ENCODE measurements around the gene KRTAP5-5.
"Not testable (repeated sequence)": the region's sequence is repeated elsewhere in the genome, so short reads cannot be mapped to it uniquely, and the experiment has no call there.

Gene KRTAP5-5

DNA sequence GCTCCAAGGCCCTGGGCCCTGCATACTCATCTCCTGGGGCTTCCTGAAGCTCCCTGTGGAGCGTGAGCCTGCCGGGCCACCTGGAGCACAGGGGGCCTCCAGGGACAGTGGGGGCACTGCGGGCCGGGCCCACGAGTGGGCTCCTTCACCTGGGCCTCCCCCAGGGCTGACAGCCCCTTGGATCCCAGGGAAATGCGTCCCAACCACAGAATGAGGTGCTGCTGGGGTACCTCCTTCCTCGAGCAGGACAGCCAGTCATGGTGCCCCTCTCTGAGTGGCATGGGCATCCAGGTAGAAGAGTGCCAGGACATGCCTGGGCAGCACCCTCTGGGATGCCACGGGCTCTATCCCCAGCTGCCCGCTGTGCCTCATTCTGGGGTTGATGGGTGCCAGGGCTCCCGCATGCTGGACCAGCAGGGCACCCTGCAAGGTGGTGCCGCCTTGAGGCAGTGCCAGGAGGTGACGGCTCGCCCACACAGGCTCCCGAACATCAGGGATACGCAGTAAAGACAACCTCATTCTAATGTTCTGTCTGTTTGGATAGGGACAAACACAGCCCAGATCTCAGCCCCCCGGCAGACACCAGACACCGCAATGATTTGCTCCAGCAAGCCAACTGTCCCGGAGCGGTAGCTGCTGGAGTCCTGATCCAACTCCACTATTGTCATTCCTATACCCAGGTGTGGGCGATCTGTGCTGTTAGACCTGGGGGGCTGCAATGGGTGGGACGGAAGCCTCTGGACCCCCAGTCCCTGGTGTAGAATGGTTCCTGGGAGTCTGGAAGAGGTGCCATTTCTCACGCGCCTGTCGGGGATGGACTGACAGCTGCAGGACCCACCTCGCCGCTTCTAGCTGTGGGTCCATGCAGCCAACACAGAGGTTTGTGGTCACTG, 25.8 kb downstream of the KRTAP5-5 start:
- DNase-seq (ENCODE audit: low read depth, low spot score): no peak

DNA sequence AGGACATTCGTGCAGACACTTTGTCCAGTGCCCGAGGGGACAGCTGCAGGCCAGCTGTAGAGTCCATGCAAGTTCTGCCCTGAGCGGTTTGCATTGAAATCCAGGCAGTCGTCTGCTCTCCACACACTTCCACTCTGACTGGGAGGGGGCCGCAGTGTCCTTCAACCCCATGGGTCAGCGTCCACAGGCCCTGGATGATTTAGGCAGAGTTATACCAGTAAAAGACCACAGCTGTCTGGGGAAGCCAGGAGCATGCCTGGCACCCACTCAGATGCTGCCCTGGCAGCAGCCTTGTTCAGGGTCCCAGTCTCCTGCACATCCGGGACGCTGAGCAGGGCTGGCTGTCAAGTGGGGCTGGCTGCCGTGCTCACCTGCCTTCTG, 26.5 kb downstream of the KRTAP5-5 start:
- no peak for DNase-seq (ENCODE audit: low read depth, low spot score)

DNA sequence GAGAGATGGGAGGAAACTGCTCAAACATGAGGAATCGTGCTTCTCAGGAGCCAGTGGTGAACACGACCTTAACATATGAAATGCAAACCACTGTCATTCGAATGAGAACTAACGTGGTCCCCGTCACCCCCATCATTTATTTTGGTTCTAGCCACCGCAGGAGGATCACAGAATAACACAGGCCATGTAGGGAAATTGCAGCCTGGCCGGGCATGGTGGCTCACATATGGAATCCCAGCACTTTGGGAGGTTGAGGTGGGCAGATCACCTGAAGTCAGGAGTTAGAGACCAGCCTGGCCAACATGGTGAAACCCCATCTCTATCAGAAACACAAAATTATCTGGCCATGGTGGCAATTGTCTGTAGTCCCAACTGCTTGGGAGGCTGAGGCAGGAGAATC, 27.1 kb downstream of the KRTAP5-5 start:
- DNase-seq (ENCODE audit: low read depth, low spot score): no peak

DNA sequence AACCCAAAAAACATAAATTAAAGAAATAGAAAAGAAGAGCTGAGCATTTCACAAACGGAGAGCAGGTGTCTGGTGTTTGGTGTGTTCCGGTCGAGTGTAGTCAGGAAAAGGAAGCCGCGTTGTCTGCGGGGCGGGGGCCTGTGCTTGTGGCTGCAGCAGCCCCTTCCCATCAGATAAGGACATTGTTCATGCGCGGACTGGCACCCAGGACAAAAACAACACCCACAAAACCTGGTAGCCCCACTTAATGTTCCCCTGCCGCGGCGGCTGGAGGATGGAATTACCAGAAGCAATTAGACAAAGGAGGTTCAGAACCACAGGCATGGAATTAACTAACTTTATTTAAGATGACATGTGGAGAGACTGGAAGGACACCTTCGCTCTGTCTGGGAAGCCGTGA, 29.9 kb downstream of the KRTAP5-5 start:
- no peak for DNase-seq (ENCODE audit: low read depth, low spot score)

DNA sequence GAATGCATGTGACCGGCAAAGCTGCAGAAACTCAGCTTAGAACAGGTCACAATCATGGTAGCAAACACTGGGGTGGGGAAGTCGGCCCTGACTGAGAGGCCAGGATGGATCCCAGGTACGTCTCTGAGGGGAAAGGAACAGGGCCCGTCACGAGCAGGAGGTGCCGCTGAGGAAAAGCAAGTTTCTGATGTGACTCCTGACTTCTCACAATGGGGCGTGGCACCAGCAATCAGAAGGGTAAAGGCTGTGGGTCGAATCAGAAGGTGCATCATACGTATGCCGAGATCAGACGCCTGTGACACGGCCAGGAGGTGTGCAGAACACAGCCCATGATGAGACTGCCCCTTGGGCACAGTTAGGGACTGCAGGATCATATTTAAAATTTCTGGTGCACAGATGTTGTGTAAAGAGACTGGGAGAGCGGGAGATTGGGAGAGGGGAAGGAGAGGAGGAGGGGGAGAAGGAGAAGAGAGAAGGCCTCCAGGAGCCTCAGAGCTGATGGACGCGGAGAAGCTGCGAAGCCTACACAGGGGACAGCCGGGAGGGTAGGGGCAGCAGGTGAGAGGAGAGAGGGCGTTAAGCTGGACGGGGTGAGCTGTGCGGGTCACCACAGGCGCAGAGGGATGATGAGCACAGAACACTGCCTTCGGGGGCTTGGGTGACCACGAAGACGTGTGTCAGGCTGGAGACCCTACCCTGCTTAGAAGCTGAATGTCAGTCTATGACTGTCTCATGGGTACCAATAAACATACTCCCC, 30.7 kb downstream of the KRTAP5-5 start:
- DNase-seq (ENCODE audit: low read depth, low spot score): no peak

DNA sequence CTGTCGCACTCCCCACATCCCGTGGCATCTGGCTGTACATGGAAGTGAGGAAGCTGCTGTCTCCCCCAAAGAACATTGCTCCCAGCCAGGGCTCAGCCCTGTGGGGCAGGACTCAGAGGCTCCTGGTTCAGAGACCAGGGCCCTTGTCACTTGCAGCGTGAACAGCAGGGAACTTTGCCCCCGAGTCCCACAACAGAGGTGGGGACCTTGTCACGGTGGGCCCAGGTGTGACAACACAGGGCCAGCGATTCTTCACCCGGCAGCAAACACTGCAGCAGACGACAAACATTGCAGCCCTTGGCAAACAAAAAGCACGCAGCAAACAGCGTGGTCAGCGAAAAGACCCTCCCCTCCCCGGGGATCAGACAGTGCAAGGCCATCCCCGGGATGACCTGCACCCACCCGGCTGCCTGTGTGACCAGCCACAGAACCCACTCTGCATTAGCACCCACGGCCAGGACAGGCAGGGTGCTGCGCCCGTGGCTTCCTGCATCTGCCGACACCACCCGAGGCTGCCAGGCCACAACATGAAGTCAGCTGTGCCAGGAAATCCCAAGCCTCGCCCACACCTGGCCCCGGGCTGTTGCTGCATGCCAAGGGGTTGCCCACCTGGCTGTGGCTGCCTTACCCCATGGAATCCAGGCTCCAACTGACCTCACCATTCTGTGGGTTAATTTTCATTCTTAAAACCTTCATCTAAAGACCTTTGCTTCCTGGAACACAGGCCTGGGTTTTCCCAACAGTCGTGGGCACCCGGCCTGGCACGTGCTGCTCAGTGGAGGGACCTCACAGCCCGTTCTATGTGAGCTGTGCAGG, 32.1 kb downstream of the KRTAP5-5 start:
- not testable (repeated sequence) for DNase-seq (ENCODE audit: low read depth, low spot score)

DNA sequence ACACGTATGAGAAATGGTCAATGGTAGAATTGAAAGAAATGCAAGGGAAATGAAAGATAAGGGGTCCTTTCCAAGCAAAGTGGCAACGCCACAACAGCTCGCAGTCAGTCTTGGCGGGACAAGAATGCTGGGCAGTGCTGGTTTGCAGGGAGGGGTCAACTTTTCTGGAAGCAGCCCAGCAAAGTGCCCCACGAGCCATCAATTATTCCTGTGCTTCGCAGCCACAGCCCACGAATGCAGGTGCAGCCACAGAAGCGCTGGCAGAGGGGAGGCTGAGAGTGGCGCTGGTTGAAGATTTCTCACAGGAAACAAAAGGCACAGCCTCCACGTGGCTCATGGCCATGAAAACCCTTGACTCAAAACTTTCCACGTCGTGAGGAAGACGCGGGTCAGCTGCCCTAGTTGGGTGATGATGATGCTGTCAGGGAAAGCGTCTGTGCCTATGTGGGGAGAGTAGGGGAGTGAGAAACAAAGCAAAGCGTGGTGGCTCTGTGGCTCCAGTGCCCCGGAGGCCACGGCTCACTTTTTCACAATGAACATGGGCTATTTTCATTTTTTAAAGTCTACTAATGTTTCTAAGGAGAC, 33.2 kb downstream of the KRTAP5-5 start:
- not testable (repeated sequence) for DNase-seq (ENCODE audit: low read depth, low spot score)

DNA sequence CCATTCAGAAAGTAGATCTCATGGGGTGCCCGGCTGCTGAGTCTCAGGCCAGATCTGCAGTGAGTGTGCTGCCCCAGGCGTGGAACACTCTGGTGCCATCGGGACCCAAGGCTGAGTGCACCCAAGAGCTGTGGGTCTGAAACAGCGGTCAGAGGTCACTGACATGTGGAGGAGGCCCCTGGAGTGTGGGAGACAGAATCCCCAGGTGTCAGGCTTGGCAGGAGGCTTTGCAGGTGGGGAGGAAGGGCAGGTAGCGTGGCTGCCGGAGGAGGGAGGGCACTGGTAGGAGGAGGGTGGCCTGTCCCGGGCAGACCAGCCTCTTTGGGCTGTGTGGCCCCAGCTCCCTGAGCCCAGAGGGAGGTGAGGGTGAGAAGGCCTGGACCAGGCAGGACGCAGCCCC, 35.7 kb downstream of the KRTAP5-5 start:
- no peak for DNase-seq (ENCODE audit: low read depth, low spot score)

DNA sequence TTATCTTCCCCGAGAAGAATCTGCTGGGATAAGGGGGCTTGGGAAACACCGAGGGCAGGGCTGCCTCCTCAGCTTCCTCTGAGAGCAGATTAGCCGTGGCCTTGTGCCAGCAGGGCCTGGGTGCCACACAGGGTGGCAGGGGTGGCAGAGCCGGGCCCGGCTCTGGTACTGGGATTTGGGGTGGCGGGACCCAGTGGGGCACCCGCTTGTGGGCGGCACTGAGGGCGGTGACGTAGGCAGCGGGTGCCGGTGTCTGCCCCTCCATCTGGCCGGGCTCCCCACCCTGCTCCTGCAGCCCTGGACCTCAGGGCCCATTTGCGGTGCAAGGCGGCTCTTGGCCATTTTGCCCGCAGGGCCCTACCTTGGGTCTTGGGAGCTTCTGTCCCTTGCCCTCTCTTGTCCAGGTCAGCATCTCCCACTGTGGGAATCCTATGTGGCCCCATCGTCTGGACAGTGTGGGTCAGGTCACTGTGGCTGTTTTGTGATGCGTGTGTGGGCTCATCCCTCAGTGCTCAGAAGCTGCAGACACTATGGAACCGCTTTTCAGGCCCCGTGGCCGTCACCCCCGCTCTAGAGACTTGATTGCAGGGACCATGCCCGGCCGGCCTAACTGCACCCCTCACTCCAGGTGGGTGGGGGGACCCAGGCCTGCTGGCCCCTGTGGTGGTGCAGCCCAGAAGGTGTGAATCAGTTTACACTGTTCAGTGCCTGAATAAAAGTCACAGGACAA, 37.7 kb downstream of the KRTAP5-5 start:
- no peak for DNase-seq (ENCODE audit: low read depth, low spot score)

DNA sequence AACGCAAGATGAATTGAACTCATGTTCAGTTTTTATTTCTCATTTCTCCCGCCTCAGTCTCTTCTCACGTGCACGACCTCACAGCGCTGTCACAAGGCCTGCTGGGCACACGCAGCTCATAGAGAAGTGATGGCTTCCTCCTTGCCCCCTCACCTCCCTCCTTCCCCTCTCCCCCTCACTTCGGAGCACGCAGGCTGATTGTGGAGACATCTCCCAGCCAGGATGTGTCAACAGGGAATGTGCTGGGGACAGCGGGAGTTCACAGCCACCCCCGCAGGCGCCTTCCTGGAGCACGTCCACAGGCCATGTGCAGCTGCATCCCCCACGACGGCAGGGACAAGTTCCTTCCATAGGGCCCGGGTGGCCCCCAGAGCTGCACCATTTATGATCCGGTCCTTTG, 38.3 kb downstream of the KRTAP5-5 start:
- DNase-seq (ENCODE audit: low read depth, low spot score): no peak

DNA sequence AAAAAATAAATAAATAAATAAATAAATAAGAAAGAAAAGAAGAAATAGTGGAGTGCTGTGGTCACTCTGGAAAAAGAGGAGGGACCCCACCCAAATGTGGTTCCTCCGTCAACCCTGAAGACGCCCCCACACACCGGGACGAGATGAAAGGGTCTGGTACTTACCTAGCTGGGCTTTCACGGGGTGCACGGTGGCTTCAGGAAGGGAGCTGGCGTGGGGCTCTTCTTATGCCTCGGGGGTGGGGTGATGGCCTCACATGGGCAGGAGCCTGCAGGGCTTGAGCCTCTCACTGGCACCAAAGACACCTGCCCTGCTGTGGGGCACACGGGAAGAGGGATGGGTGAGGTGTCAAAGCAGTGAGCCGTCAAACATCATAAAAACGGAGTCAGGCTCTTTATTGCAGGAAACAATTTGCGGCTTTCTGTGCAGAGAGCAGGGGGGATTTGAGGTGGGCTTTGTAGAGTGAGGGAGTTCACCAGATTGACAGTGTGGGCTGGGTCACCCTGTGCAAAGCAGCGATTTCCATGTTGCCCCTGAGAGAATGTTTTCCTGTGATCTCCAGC, 39.4 kb downstream of the KRTAP5-5 start:
- DNase-seq (ENCODE audit: low read depth, low spot score): no peak

DNA sequence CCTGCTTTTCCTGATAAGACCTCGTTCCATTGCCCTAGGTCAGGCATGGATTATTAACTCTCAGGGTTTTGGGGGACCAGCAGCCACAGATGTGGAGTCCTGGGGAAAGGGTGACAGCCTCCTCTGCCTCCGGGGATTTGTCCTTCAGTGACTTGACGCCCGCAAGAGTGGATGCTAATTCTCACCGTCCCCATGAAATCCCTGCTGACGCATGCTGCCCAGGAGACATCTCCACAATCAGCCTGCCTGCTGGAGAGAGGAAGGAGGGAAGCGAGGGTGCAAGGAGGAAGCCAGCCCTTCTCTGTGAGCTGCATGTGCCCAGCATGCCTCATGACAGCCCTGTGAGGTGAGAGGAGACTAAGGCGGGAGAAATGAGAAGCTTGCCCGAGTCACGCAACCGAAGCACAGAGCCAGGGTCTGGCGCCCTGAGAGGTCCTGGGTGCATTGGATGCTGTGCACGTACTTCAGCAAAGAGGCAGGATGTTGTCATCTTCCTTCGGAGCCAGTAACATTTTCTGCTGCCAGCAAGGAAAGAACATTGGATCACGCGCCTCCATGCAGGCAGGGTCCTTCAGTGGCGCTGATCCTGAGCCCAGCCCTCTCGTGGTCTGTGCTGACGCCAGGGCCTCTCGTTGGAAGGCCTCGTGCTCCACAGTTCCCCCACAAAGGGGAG, 40.1 kb downstream of the KRTAP5-5 start:
- DNase-seq (ENCODE audit: low read depth, low spot score): no peak

DNA sequence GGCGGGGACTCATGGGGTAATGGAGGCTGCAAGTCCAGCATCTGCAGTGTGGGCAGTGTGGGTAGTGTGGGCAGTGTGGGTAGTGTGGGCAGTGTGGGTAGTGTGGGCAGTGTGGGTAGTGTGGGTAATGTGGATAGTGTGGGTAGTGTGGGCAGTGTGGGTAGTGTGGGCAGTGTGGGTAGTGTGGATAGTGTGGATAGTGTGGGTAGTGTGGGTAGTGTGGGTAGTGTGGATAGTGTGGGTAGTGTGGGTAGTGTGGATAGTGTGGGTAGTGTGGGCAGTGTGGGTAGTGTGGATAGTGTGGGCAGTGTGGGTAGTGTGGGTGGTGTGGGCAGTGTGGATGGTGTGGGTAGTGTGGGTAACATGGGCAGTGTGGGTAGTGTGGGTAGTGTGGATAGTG, 40.9 kb downstream of the KRTAP5-5 start:
- not testable (repeated sequence) for DNase-seq (ENCODE audit: low read depth, low spot score)

DNA sequence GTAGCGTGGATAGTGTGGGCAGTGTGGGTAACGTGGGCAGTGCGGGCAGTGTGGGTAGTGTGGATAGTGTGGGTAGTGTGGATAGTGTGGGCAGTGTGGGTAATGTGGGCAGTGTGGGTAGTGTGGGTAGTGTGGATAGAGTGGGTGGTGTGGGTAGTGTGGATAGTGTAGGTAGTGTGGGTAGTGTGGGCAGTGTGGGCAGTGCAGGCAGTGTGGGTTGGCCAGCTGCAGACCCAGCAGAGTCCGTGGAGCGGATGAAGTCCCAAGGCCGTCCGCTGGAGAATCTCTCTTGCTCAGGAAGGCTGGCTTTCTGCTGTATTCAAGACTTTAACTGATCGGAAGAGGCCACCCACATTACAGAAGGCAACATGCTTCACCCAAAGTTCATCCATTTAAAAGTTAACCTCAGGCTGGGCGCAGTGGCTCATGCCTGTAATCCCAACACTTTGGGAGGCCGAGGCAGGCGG, 41.4 kb downstream of the KRTAP5-5 start:
- DNase-seq (ENCODE audit: low read depth, low spot score): no peak

DNA sequence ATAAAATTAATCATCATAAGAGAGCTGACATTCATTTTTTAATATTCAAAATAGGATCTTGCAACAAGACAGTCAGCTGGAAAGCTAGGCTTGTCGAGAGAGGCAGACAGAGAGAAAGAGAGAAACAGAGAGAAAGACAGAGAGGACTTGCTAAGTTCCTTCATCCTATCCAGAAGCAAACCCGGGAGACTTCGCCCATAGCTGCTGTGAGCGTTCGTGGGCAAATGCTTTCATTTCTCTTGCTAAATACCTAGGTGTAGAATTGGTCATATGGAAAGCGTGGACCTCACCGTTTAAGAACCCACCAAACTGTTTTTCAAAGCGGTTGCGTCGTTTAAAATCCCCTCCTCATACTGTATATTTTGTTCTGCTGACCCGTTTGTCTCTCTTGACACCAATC, 42.1 kb downstream of the KRTAP5-5 start:
- DNase-seq (ENCODE audit: low read depth, low spot score): no peak

DNA sequence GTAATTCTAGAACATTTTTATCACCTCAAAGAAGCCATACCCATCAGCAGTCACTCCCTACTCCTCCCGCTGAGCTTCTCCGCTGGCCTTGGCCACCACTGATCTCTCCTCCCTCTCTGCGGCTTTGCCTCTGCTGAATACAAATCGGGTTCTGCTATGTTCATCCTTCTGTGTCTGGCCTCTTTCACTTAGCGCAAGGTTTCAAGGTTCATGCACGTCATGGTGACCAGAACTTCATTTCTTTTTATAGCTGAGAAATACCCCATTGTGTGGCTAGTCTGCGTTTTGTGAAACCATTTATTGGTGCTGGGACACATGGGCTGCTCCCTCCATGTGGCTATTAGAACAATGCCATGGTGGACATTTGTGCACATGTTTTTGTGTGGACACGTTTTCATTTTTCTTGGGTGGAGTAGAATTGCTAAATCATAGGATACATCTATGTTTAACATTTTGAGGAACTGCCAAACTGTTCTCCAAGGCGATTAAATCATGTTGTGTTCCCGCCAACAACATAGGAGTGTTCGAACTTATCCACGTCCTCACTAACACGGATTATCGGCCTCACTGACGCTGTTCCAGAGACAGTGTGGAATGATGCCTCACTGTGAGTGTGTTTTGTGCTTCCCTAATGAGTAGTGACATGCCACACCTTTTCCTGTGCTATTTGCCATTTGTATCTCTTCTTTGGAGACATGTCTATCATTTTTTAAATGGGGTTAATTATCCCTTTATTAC, 43.2 kb downstream of the KRTAP5-5 start:
- no peak for DNase-seq (ENCODE audit: low read depth, low spot score)

DNA sequence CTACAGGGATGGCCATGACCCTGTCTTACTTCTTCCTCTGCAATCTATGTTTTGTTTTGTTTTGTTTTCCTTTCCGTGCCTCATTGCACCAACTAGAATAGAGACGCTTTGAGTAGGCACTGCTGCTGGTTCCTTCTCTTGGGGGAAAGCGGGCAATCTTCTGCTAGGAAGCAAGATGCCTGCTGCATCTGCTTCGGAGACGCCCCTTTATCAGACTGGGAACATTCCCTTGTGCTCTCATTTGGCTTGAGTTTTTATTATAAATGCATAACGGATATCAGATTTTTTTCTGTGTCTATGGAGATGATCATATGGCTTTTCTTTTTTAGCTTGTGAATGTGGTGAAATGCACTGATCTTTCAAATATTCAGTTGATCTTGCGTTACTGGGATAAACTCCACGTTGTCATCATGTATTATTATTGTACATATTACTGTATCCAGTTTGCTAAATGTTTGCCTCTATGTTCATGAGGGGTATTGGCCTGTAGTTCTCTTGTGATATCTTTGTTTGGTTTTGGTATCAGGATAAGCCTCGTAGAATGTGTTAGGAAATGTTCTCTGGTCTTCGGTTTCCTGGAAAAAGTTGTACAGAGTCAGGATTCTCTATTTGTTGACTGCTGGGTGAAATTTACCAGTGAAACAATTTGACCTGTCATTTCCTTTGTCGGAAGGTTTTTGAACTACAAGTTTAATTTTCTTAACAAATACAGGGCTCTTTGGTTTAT, 44.0 kb downstream of the KRTAP5-5 start:
- no peak for DNase-seq (ENCODE audit: low read depth, low spot score)
